ENCODE results near the gene NFIA.

NFIA gene

DNA sequence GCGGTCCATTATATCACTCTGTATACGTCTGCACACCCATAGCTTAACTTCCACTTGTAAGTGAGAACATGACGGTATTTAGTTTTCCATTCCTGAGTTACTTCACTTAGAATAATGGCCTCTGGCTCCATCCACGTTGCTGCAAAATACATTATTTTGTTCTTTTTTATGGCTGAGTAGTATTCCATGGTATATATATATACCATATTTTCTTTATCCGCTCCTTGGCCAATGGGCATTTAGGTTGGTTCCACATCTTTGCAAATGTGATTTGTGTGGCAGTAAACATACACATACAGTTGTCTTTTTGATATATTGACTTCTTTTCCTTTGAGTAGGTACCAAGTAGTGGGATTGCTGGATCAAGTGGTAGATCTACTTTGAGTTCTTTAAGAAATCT lies 245.1 kb downstream of the NFIA start:
- H3K4me3 ChIP-seq (ENCODE audit: low read length), result no peak overlapping the region
- DNase-seq (ENCODE audit: low read depth, low spot score), result no peak

GRCh38 chr1:61329556-61329955 lies 247.2 kb downstream of the NFIA start:
- H3K4me3 ChIP-seq (ENCODE audit: low read length), result no peak overlapping the region
- no peak for DNase-seq (ENCODE audit: low read depth, low spot score)

- DNase-seq (ENCODE audit: low read depth, low spot score), result no peak
- H3K4me3 ChIP-seq (ENCODE audit: low read length), result no peak overlapping the region
These were observed 247.7 kb downstream of the NFIA start for GRCh38 chr1:61330018-61330417.

DNA sequence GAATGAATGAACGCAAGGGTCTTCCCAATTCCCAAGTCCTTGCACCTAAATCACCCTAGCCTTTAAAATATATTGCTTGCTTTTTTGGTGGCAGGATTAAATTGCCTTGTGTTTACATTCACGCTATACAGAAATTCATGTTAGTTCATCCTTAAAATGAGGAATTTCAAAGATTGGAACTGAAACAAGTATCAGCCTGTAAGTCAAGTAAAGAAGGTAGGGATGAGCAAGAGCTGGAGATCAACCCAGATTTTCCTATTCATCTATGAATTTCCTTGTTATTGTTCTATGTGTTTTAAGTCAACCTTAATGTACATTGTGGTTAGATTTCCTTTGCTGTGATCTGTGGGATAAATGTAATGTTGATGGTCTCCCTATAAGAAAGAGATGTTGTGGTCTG lies 248.2 kb downstream of the NFIA start:
- no peak overlapping the region for H3K4me3 ChIP-seq (ENCODE audit: low read length)
- DNase-seq (ENCODE audit: low read depth, low spot score), result no peak

GRCh38 chr1:61332196-61332753 lies 249.9 kb downstream of the NFIA start:
- H3K4me3 ChIP-seq (ENCODE audit: low read length), result no peak overlapping the region
- no peak for DNase-seq (ENCODE audit: low read depth, low spot score)

- no peak overlapping the region for H3K4me3 ChIP-seq (ENCODE audit: low read length)
- no peak for DNase-seq (ENCODE audit: low read depth, low spot score)
These were observed 250.4 kb downstream of the NFIA start for GRCh38 chr1:61332796-61333195.

DNA sequence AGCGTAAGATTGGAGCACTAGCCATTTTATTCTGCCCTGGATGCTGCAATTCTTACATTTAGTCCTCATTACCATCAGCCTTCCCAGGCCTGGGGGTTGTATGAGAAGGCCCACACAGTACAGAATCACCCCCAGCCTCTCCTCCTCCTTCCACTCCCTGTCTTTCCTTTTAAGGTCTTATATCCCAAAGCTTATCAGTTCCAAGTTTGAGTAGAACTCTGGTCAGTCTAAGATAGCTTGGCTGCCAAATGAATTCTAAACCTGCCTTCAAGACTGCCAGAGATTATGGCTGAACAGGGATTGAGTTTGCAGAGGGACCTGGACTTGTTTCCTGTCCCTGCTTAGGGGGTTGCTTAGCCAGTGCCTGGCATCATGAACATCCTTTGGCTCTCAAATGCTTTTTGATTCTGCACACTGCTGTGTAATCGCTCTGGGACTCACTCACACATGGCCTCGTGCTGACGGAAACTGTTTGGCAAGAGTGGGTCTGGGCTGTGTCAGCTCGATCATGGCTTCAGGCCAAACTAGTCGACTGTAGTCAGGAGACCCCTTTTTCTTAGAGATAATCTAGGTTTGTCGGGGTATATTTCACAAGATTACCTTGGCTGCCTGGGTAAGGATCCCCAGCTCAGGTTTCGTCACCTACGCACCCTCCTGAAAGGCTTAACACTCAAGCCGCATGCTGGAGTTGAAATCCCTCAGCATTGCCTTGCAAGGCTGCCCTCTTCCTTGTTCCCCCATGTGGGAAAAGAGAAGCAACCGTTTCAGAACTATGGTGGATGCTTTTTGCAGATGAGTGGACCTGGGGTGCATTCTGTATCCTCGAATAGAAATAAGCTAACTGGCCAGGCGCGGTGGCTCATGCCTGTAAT lies 252.6 kb downstream of the NFIA start:
- DNase-seq (ENCODE audit: low read depth, low spot score), result no peak
- no peak overlapping the region for H3K4me3 ChIP-seq (ENCODE audit: low read length)

DNA sequence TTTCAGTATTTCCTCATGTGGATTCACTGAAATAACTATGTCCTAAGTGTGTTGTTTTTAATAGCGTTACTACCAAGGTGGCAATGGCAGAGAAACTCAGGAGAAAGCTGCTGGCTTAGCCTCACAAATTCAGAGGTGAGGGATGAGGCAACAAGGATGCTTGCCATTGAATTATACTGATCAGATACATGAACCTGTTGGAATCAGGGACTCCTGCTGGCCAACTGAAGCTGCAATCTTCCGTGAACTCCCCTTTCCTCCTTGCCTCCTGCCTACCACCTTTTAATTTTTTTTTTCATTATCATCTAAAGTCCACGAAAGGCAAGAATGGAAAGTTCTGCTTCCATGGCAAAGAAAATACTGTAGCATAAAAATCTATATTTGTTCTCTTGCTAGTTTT lies 254.7 kb downstream of the NFIA start:
- no peak overlapping the region for H3K4me3 ChIP-seq (ENCODE audit: low read length)
- DNase-seq (ENCODE audit: low read depth, low spot score), result no peak

DNA sequence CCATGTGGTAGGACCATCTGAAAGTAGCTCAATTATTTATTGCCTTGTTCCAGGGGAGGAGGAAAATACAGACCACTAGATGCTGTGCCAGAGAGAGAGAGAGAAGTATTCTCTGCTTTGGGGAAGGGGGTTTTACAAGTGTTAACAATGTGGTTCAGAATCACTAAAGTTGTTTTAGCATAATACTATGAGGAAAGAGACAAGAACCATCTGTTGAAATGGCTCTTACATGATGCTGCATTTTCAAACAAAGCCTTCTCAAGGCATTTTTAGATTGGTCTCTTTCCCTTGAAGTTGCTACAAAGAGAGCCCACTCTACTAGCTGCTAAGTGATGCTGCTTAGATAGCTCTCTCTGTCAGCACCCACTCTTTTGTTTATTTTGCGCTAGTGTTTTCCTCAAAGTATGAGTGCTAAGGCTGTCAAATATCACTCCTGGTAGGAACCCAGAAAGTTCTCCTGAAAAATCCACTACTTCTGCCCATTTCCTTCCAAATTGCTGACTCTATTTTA lies 255.1 kb downstream of the NFIA start:
- H3K4me3 ChIP-seq (ENCODE audit: low read length), result no peak overlapping the region
- DNase-seq (ENCODE audit: low read depth, low spot score), result no peak

GRCh38 chr1:61337981-61338848 lies 255.9 kb downstream of the NFIA start:
- no peak for DNase-seq (ENCODE audit: low read depth, low spot score)
- H3K4me3 ChIP-seq (ENCODE audit: low read length), result no peak overlapping the region

DNA sequence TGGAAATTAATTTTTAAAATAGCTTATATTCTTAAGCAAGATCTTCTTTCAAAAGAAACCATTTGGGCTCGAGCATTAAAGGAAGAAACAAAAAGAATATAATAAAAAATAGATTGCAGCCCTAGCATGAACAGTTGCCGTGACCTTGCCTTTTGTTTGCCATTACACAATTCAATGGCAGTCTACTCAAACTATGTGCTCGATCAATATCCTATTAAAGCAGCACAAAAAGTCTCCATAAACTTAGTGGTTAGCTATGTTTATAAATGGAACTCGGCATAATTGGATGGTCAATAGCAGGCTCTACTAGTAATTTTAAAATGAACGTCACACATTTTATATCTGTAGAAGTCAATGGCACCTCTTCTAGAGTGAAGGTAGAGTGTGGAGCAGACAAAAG lies 256.5 kb downstream of the NFIA start:
- no peak for DNase-seq (ENCODE audit: low read depth, low spot score)

DNA sequence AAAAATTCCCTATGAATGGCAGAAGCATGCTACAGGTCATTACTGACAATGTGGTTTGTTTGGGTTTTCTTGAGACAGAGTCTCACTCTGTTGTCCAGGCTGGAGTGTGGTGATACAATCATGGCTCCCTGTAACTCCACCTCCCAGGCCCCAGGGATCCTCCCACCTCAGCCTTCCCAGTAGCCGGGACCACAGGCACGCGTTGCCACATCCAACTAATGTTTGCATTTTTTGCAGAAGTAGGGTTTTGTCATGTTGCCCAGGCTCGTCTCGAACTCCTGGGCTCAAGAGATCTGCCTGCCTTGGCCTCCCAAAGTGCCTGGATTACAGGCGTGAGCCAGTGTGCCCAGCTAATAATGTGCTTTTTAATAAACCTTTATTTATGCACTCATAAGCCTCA lies 259.1 kb downstream of the NFIA start:
- H3K4me3 ChIP-seq (ENCODE audit: low read length), result no peak overlapping the region
- DNase-seq (ENCODE audit: low read depth, low spot score), result no peak

More for the DNA sequence above, 256.5 kb downstream of the NFIA start:
- H3K4me3 ChIP-seq (ENCODE audit: low read length), result no peak overlapping the region

GRCh38 chr1:61343734-61344420 lies 261.5 kb downstream of the NFIA start:
- no peak overlapping the region for H3K4me3 ChIP-seq (ENCODE audit: low read length)
- no peak for DNase-seq (ENCODE audit: low read depth, low spot score)

DNA sequence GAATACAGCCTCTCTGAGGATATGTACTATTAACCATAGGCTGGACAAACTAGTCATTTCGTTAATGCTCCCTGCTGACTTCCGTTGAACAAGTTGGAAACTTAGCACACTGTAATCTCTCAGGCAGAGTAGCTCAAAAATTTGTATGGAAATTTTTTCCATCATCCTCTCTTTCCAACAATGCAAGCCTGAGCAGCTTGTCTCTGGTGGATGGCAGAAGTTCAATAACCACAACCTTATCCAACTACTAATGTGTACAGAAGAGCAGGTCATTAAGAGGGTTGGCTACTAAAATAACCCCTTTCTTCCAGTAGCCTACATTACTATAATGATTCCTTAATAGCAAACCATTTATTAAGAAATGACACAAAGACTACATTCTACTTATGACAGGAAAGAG lies 262.3 kb downstream of the NFIA start:
- DNase-seq (ENCODE audit: low read depth, low spot score), result no peak
- no peak overlapping the region for H3K4me3 ChIP-seq (ENCODE audit: low read length)

DNA sequence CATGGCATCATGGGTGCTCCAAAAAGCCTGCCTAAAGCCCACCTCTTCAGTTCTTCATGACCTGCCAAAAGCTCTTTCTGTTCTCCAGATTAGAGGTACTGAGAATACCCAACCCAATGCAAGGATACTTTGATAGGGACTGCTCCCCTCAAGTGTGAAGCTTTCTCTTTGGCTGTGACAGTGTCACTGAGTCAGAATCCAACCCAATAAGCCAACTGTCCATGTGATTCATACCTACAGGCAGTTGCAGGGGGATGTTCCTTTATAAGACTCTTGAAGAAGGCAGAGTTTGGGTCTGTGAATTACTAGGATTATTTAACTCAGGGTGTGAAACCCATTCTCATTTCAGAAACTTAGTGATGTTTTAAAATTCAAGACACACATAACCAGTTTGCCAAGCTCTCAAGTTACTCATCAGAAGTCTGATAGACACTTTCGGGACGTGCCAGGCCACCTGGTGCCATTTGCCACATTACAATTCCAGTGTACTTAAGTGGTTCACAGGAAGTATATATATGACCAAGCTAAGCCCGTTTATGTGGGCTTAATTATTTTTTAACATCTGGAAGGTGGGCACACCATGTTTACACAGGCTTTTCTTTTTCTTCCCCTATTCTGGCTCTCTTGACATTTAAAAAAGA lies 265.8 kb downstream of the NFIA start:
- H3K4me3 ChIP-seq (ENCODE audit: low read length), result no peak overlapping the region
- DNase-seq (ENCODE audit: low read depth, low spot score), result no peak

GRCh38 chr1:61352845-61353435 lies 270.6 kb downstream of the NFIA start:
- no peak for DNase-seq (ENCODE audit: low read depth, low spot score)

GRCh38 chr1:61353797-61354406 lies 271.5 kb downstream of the NFIA start:
- no peak for DNase-seq (ENCODE audit: low read depth, low spot score)

More at GRCh38 chr1:61352845-61353435, 270.6 kb downstream of the NFIA start:
- no peak overlapping the region for H3K4me3 ChIP-seq (ENCODE audit: low read length)

GRCh38 chr1:61356016-61356415 lies 273.7 kb downstream of the NFIA start:
- DNase-seq (ENCODE audit: low read depth, low spot score), result no peak
- no peak overlapping the region for H3K4me3 ChIP-seq (ENCODE audit: low read length)

More at GRCh38 chr1:61353797-61354406, 271.5 kb downstream of the NFIA start:
- no peak overlapping the region for H3K4me3 ChIP-seq (ENCODE audit: low read length)
